ENCODE measurements around the gene PRR29.

Gene PRR29

DNA sequence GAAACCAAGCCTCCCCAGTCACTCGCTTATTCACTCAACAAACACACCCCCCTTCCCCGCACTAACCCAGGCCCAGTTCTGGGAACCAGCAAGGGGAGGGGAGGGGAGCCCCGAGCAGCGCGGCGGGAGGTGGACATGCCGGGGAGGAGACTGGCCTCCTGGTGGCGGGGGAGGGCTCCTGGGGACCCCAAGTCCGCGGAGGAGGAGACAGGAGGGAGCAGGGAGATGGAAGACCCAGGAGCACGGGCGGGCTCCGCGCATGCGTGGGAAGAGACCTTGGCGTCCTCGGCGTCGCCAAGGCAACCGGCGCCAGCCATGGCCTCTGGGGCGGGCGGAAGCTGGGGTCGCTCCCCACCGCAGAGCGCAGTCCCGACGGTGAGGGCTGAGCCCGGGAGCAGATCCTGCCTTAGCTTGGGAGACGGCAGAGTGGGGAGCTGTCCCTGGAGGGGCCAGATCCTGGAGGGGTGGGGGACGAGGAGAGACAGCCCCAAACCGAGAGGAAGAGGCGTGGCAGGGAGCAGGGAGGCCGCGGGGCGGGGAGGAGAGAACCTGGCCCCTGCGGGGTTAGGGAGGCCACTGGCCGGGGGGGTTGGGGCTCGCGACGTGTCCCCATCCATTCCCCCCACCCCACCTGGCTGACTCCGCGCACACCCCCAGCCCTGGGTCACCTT, at the start of gene PRR29:
Gene PRR29 (plus strand): TSS at position 302 of the 671 bp plus-strand sequence. CDS start 14 bp downstream, at position 316.
- peak; percentile 59 to 71 for DNase-seq

DNA sequence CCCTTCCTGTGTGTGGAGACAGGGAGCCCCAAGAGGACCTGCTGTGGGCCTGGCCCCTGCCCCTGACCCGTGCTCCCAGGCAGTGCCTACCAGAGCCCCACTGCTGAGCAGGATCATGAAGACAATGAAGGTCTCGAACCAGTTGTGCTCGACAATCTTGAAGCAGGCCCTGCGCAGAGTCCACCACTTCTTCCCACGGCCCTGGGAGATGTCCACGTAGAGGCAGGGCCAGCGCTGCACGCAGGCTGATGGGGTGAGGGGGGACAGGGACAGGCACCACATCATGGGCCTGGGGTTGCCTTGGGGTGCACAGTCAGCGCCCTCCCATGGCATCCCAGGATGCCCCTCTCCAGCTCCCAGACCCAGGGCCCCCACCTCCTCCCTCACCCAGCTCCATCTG, 49.6 kb upstream of the PRR29 start:
- no peak for DNase-seq

DNA sequence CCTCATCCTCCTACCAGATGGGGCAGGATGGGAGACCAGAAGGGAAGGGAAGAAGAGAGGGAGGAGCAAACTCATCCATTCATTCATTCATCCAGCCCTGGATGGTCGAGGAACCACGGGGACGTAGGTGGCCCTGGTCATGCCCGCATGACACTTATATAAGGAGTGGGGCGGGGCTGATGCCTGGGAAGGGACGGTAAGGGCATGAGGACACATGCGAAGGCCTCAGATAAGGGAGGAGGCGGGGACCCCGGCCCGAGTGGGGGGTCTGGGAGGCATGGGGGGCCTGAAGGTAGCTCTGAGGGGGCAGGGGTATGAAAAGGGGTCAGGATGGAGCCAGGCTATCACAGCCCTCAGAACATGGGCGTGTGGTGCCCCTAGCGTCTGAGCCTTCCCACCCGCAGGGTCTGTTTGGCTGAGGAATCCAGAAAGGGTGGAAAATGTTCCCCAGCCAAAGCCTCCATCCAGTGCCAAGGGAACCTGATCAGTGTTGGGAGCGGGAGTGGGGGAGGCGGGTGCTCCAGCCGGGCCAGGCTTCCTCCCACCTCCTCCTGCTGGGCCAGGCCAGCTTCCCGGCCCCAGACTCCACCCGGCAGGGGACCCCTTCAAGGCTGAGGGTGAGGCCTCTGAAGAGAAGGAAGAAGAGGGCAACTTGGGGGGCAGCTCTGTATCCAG, 48.4 kb upstream of the PRR29 start:
- no peak for DNase-seq

DNA sequence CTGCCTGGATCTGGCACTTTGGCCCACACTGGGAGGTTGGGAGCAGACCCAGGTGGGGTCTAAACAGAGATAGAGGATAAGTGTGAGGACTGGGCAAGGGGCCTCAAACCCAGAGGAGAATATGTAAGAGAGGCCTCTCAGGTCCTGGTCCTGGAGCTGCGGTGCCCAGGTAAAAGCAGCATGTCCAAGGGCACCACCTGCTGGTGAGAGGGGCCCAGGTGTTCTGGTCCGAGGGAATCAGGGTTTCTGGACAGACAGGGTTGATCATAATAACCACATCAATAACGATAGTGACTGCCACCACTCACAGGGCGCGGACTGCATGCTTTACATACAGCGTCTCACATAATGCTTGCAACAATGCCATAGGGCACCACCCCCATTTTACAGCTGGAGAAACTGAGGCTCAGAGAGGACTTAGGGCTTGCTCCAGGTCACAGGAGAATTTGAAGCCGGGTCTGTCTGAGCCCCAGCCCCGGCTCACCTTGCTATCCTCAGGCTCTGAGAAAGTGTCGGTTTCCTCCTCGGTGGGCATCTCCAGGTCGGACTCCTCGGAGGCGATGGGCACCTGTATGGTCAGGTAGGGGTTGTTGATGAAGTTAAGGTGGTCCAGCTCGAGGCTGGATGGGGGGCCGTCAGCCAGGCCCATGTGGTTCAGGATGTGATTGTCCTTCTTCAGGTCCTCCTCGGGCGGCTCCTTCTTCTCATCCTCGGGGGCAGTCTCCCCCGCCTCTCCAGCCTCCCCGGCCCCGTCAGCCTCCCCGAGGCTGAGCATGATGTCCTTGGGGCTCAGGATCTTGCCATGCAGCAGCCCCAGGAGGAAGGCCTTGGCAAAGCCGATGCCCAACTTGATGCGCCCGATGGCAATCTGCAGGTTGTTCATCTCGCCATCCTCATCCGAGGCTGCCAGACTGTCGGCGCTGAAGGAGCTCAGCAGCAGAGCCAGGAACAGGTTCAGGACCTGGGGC, 46.9 kb upstream of the PRR29 start:
- peak in 1 of 2 donors; percentile 26 for DNase-seq

DNA sequence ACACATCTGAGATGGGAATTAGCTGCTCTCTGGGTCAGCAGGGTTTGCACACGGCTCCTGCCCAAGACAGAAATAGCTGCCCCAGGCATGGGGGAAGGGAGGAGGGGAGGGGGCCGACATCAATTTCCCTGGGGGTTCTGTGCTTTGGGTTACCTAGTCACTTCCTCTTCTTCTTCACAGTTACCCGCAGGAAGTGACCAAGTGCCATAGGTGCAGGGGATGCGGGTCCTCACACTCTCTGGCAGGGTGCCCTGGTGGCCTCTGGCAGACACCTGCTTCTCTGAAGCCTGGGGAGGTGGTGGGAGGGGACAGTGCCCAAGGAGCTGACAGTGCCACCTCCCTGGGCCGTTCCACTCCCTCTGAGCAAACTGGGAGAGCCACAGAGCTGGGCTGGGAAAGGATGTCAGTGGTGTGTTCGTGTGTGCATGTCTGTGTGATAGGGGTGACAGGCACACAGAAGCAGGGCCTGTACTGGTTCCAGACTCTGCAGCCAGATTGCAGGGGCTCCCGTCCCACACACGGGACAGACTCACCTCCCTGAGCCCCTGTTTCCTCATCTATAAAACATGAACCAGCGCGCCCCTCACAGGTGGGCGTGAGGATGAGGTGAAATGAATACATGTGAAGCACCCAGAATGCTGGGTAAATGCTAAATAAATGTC, 43.6 kb upstream of the PRR29 start:
- DNase-seq: peak in 1 of 2 donors; percentile 21

DNA sequence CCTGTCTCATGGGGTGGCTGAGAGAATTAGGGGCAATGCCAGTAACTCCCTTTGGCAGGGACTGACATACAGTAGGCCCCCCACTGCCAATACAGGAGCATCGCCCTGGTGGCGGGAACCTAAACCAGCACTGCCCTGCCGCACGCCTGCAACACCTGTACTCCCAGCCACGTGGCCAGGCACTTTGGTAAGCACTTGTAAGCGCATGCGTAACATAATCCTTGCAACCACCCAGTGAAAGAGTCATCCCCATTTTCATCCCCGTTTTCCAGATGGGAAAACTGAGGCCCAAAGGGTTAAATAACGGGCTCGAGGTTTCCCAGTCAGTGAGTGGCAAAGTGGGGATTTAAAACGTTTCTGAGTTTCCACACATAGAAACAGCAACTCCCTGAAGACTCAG, 42.9 kb upstream of the PRR29 start:
- no peak for DNase-seq

DNA sequence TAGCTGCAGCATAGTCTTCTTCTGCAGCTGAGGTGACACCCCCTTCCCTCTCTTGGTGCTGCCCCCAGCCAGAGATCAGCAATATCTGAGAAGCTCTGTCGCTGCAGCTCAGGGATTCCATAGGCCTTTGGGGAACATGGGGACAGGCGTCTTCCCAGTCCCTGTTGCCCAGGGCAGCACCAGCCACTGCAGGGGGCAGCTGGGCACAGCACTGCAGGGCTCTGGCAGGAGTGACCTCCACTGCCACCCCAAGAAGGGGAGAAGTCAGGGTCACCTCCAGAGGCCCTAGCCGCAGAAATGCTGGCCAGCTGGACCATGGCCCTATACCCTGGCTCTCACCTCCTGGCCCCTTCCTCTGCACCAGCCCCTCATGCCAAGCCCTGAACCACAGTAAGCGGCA, 42.4 kb upstream of the PRR29 start:
- no peak for DNase-seq

DNA sequence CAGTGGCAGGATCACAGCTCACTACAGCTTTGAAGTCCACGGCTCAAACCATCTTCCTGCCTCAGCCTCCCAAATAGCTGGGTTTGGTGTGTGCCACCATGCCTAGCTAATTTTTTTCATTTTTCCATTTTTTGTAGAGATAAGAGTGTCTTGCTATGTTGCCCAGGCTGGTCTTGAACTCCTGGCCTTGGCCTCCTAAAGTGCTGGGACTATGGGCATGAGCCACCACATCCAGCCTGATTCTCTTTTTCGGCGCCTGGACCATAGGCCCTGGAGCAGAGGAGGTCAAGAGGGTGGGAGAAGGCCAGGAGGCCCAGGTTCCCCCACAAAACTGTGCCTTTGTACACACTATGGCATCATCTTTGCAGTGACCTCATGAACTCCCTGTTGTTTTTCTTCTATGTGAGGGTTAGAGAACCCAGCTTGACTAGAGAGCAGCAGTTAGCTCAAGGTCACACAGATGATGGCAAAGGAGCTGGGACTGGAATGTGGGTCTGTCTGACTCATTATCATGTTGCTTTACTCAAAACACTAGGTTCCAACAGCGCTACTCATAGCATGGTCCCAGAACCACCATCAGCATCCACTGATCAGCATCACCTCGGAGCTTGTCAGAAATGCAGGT, 41.7 kb upstream of the PRR29 start:
- no peak for DNase-seq

DNA sequence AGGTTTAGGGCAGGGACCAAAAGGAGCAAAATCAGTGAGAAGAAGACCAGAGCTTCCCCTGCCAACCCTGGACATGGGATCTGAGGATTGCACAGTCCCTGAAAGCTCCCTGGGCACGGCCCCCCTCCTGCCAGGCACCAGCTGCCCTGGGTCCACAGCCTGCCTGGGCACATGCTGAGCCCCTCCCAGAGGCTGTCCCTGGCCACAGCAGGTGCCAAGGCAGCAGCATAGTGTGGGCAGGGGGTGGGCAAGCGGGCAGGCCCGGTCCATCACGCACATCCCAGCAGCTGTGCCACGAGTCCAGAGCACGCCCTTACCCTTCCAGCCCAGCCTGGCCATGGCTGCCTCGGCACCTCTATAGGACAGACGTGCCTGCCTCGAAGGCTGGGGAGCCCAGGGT, 38.1 kb upstream of the PRR29 start:
- no peak for DNase-seq

DNA sequence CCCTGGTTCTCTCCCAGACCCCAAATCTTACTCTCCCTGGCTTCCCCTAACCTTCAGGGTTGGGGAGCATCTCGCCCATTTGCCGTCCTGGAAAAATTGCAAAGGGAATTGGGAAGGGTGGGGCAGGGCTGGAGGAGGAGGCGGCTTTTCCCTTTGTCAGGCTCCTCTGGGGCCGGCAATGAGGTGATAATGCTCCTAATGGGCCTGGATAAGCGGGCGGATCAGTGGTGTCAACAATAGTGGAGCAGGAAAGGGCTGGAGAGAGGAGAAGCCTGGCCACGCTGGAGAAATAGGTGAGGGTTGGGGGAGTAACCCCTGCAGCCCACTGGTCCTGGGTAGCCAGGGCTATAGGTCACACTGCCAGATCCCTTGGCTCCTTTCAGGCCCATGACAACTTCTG, 37.7 kb upstream of the PRR29 start:
- no peak for DNase-seq

DNA sequence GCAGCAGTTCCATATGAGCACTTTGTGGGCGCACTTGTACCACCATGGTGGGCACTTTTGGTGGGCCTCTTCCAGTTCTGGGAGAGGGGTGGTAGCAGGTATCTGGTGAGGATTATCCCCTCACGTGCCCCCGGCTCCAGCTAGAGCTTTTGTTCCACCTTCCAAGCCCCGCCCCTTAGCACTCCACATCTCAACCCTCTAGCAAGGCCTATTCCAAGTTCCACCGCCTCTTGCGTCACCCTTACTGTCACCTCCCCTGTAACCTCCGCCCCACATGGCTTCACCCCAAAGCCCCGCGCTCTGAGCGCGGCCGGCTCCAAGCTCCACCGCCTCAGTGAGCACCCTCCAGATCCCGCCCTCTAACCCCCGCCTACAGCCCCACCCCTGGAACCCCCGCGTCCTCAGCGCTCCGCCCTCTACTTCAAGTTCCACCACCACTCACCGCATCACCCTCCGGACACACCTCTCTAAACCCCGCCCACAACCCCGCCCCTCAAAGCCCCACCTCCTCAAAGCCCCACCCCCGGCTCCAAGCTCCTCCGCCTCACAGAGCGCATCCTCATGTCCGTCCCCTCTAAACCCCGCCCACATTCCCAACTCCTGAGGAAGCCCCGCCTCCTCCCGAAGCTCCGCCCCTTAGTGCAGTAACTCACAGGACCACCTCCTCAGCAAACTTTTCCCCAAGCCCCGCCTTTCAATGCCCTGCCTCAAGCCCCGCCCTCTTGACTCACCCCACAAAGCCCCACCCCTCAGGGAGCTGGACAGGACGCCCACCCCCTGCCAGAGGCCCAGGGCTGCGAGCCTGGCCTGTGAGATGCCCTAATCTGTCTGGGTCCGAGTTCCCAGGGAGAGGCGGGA, 36.6 kb upstream of the PRR29 start:
- peak; percentile 17 to 25 for DNase-seq

DNA sequence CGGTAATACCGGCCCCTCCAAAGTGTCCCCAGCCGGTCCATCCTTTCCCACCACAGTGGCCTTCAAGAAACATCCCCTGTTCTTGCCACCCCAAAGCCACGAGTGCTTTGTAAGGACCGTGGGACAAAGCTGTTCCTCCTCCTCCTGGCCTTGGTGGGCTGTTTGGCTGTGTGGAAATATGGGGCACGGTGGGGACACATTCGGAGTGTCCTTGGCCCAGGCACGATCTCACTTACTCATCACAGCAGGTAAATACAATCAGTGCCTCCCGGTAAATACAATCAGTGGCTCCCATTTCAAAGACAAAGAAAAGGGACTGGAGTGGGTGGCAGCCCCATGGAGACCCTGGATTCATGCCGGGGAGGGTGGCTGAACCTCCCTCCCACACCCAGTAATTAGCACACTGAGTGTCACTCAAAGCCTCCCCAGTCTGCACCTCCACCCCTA, 35.8 kb upstream of the PRR29 start:
- no peak for DNase-seq

DNA sequence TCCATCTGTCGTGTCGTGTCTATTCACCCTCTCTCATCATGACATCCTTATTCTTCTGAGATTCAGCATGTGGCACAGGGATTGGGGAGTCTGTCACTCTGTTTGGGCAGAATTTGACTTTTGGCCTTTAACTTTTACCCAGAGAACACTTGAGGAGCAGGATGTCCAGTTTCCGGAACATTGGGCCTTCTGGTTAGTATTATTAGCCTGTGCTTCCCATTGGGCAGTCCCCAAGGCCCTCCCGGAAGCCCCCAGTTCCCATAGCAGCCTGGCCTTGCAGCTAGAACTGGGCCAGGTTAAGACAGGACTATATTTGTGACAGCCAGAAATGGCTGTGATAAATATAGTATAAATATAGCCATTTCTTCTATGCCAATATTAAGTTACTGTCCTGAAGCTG, 35.0 kb upstream of the PRR29 start:
- no peak for DNase-seq

DNA sequence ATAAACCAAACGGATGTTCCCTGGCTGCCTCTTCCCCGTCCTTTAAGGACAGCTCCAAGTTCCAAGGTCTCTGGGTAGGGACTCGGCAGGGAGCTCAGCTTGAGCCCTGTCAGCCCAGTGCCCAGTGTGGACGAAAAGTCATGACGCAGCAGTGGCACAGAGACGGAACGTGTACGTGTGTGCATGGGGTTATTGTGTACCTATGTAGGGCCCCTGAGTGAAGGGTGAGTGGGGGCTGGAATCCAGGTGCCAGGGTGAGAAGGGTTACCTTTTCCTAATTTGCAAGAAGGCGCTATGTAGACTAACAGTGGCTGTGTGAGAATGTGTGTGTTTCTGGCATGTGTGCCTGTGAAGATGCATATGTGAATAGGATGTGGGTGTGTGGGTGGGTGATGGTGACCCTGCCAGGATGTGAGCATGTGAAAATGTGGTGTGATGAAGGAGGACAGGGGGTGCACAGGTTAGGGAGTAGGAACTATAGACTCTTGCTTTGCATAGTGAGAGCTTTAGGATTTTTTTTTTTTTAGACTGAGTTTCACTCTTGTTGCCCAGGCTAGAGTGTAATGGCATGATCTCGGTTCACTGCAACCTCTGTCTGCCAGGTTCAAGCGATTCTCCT, 31.4 kb upstream of the PRR29 start:
- DNase-seq: no peak

DNA sequence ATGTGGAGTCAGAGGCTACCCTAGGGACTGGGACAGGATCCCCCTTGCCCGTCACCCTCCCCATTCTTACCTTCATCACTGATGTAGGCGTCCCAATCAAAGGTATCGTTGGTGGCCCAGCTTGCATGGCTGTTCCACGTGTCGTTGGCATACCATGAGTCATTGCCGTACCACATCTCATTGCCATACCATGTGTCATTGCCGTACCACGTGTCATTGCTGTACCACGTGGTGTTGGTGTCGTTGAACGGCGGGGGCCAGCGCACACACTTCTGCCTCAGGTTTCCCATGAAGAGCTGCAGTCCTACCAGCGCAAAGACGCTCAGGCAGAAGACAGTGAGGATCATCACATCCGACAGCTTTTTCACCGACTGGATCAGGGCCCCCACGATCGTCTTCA, 30.2 kb upstream of the PRR29 start:
- no peak for DNase-seq

DNA sequence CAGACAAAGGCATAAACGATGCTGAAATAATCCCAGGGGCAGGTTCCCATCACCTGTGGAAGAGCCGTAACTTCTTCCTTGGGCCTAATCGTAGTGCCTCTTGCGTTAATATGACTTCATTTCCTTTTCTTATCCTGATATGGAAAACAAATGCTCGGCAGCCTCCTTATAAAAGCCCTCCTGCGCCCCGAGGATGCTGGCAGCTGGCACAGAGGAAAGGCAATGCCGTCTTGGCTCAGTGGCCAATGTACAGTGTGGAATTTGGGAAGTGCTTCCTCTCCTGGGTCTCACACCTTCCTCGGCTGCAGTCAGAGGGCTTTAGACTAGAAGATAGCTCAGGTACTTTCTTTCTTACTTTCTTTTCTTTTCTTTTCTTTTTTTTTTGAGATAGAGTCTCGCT, 28.9 kb upstream of the PRR29 start:
- DNase-seq: no peak

DNA sequence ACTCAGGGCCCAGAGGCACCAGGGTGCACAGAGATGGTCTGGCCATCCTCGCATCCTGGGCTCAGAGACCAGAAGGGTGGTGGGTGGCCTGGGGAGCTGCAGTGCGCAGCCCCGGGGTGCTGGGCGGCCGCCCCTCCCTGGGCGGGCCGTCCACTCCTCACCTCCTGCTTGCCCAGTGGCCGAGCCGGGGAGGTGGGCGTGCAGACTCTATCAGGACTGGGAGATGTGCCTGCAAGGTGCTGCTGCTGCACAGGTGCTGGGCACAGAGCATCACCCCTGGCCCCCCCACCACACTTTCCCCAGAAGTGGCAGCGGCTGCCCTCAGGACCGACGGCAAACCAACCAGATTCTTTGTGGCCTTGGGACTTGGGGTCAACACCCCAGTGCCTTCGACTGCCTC, 25.4 kb upstream of the PRR29 start, which contains the start of gene SCN4A:
Gene SCN4A (minus strand): TSS at position 123 of the 400 bp plus-strand sequence. CDS start 77 bp downstream, at position 46.
- DNase-seq: no peak

DNA sequence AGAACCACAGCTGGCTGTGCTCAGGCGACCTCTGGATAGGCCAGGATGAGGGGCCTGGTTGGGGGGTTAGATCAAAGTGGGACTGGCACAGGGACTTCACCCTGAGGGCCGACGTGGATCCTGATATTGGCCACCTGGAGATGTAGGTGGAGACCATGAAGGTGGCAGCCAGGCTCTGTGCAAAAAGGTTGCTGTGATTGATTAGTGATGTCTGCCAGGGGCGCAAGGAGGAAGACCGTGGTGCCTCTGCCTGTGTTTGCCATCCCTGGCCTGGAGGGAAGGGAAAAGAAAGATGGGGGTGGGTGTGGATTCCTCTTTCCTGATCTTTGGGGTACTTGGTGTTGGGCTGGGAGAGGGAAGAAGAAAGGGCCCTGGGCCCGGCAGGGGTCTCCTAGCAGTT, 24.9 kb upstream of the PRR29 start:
- DNase-seq: no peak

DNA sequence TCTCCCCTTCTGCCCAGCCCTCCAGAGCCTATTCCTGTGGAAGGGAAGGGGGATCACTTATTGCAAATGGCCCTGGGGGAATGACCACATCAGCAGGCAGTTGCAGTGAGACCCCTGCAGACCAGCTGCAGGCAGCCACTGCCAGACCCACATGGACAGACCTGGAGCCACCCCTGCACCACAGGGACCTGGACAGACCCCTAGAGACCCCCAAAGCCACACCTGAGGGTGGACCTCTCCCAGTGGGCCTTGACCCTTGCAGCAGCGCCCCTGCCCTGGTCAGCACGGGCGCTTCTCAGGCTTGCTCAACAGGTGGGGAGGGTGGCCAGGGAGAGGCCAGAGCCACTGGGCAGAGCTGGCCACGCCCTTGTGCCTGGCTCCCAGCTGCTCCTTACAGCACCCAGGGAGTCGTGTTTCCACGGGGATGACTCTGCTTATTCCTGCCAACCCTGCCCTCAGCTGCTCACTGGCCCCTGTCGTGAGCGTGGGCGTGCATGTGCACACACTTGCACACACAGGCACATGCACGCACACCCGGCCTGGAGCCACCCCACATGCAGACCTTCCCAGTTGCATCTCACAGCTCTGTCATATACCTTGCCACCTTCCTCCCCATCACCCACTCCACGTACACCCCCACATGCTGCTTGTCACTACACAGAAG, 24.1 kb upstream of the PRR29 start:
- DNase-seq: no peak

DNA sequence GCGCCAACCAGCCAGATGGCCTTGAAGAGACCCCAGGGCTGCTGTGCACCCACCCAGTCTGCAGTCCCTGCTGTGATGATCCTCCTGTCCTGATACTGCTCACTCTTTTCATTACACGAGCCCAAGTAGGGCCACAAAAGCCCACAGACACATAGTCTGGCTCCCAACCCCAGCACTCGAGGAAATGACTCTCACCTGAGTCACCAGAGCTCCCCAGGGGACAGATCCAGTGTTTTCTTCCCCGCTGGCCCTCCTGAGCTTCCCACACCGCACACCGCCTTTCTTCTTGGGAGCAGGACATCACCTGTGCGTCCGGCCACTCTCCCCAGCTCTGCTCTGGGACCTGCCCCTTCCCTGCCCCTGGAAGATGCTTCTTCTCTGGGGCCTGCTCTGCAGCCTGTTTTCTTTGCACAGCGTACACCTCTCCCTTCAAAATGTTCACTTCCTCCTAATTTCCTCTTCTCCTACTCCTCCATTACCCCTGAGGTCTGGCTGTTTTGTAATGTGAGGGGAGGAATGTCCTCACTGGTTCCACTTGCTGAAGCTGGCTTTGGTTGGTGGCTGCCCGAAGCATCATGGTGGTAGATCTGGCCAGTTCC, 23.5 kb upstream of the PRR29 start:
- no peak for DNase-seq
